ACC112 (cell line): ENCODE measurements around the gene BCAS3.
"Not testable (repeated sequence)": the region's sequence is repeated elsewhere in the genome, so short reads cannot be mapped to it uniquely, and the experiment has no call there.

Experiments
- H2AFZ ChIP-seq: fragments of 200-600 bp; sonication (generic); one replicate; pipeline ENCODE4 v1.6.0; 2017; ENCODE audit warnings: antibody characterized with exemption, low read length; ENCODE audit not compliant: unreplicated experiment
- H3K27ac ChIP-seq: fragments of 200-600 bp; sonication (generic); 2 replicates; pipeline ENCODE4 v1.5.1; 2014; ENCODE audit warnings: low read depth, mild to moderate bottlenecking, antibody characterized with exemption, low read length, moderate library complexity
- H3K27me3 ChIP-seq: fragments of 200-600 bp; sonication (generic); 2 replicates; pipeline ENCODE4 v1.6.1; 2014; ENCODE audit warnings: mild to moderate bottlenecking, antibody characterized with exemption, low read length, moderate library complexity, mixed read lengths; ENCODE audit not compliant: insufficient read depth
- H3K36me3 ChIP-seq: fragments of 200-600 bp; sonication (generic); 2 replicates; pipeline ENCODE4 v1.6.1; 2016; ENCODE audit warnings: mild to moderate bottlenecking, antibody characterized with exemption, low read length, moderate library complexity, mixed read lengths; ENCODE audit not compliant: insufficient read depth
- H3K4me1 ChIP-seq: fragments of 200-600 bp; sonication (generic); one replicate; pipeline ENCODE4 v1.6.1; 2016; ENCODE audit warnings: low read length, mixed read lengths; ENCODE audit not compliant: insufficient read depth, unreplicated experiment, control insufficient read depth
- H3K4me3 ChIP-seq: fragments of 200-600 bp; sonication (generic); 2 replicates; pipeline ENCODE4 v1.5.1; 2014; ENCODE audit warnings: mild to moderate bottlenecking, low read depth, low read length
- H3K79me2 ChIP-seq: fragments of 200-600 bp; sonication (generic); one replicate; pipeline ENCODE4 v1.6.0; 2016; ENCODE audit warnings: low read length; ENCODE audit not compliant: control insufficient read depth, unreplicated experiment, insufficient read depth

Gene BCAS3

GRCh38 chr17:60862482-60862881 lies 184.8 kb downstream of the BCAS3 start:
- no peaks in the 10 kb centered on the region for H3K4me1 ChIP-seq
- H2AFZ ChIP-seq: no peak overlapping the region
- no peak overlapping the region for H3K27ac ChIP-seq
- no peaks in the 10 kb centered on the region for H3K27me3 ChIP-seq
- no peak overlapping the region for H3K4me3 ChIP-seq
- no peaks in the 10 kb centered on the region for H3K79me2 ChIP-seq
- H3K36me3 ChIP-seq: no peaks in the 10 kb centered on the region

GRCh38 chr17:60863892-60864707 lies 186.4 kb downstream of the BCAS3 start:
- Histone ChIP-seq H2AFZ (no peak overlapping the region), H3K27me3 (no peaks in the 10 kb centered on the region), H3K36me3 (no peaks in the 10 kb centered on the region), H3K4me3 (no peak overlapping the region), H3K79me2 (no peaks in the 10 kb centered on the region), H3K27ac (no peak overlapping the region), H3K4me1 (no peaks in the 10 kb centered on the region)

GRCh38 chr17:60864708-60865005 lies 187.0 kb downstream of the BCAS3 start:
- no peaks in the 10 kb centered on the region for H3K4me1 ChIP-seq
- H3K27me3 ChIP-seq: no peaks in the 10 kb centered on the region
- no peak overlapping the region for H3K4me3 ChIP-seq
- H3K79me2 ChIP-seq: no peaks in the 10 kb centered on the region
- H2AFZ ChIP-seq: no peak overlapping the region
- H3K36me3 ChIP-seq: no peaks in the 10 kb centered on the region
- no peak overlapping the region for H3K27ac ChIP-seq

- H3K79me2 ChIP-seq: no peaks in the 10 kb centered on the region
- no peak overlapping the region for H3K4me3 ChIP-seq
- H3K36me3 ChIP-seq: no peaks in the 10 kb centered on the region
- H2AFZ ChIP-seq: no peak overlapping the region
- no peaks in the 10 kb centered on the region for H3K27me3 ChIP-seq
- H3K4me1 ChIP-seq: no peaks in the 10 kb centered on the region
- no peak overlapping the region for H3K27ac ChIP-seq
Observed at GRCh38 chr17:60874772-60875171, 197.1 kb downstream of the BCAS3 start.

- not testable (repeated sequence) for H2AFZ ChIP-seq, H3K79me2 ChIP-seq, H3K27ac ChIP-seq, H3K4me3 ChIP-seq, H3K27me3 ChIP-seq, H3K36me3 ChIP-seq
- H3K4me1 ChIP-seq: peaks cover 15% of the 10 kb centered on the region
Observed at GRCh38 chr17:60886731-60887613, 209.3 kb downstream of the BCAS3 start.

- Histone ChIP-seq H3K27ac (no peak overlapping the region), H2AFZ (no peak overlapping the region), H3K36me3 (no peaks in the 10 kb centered on the region), H3K4me3 (no peak overlapping the region), H3K79me2 (no peaks in the 10 kb centered on the region), H3K27me3 (no peaks in the 10 kb centered on the region), H3K4me1 (peaks cover 15% of the 10 kb centered on the region)
Observed at GRCh38 chr17:60887614-60888028, 210.0 kb downstream of the BCAS3 start.

GRCh38 chr17:60888812-60889709 lies 211.4 kb downstream of the BCAS3 start:
- Histone ChIP-seq H2AFZ (peak overlapping the region; percentile 86), H3K27me3 (no peaks in the 10 kb centered on the region), H3K4me1 (peaks cover 15% of the 10 kb centered on the region), H3K79me2 (no peaks in the 10 kb centered on the region), H3K4me3 (peak overlapping the region; percentile 11; the same call in 1 of the 2 replicates), H3K36me3 (no peaks in the 10 kb centered on the region), H3K27ac (peak overlapping the region; percentile 90)

- Histone ChIP-seq H3K27ac (no peak overlapping the region), H3K27me3 (no peaks in the 10 kb centered on the region), H3K4me3 (no peak overlapping the region; the same call in 1 of the 2 replicates), H3K4me1 (peaks cover 15% of the 10 kb centered on the region), H3K36me3 (no peaks in the 10 kb centered on the region), H3K79me2 (no peaks in the 10 kb centered on the region), H2AFZ (no peak overlapping the region)
Observed at GRCh38 chr17:60891149-60891548, 213.5 kb downstream of the BCAS3 start.

- no peaks in the 10 kb centered on the region for H3K79me2 ChIP-seq
- no peak overlapping the region for H2AFZ ChIP-seq
- H3K4me3 ChIP-seq: no peak overlapping the region
- no peak overlapping the region for H3K27ac ChIP-seq
- H3K27me3 ChIP-seq: no peaks in the 10 kb centered on the region
- no peaks in the 10 kb centered on the region for H3K36me3 ChIP-seq
- H3K4me1 ChIP-seq: peaks cover 14% of the 10 kb centered on the region
Observed at GRCh38 chr17:60893475-60893874, 215.8 kb downstream of the BCAS3 start.

- no peak overlapping the region for H3K27ac ChIP-seq
- H3K4me3 ChIP-seq: no peak overlapping the region
- H2AFZ ChIP-seq: no peak overlapping the region
- H3K79me2 ChIP-seq: no peaks in the 10 kb centered on the region
- peaks cover 14% of the 10 kb centered on the region for H3K4me1 ChIP-seq
- H3K27me3 ChIP-seq: no peaks in the 10 kb centered on the region
- no peaks in the 10 kb centered on the region for H3K36me3 ChIP-seq
Observed at GRCh38 chr17:60896996-60897395, 219.3 kb downstream of the BCAS3 start.
